GM23338 (cell line): ENCODE results near the gene FHIT. TPM values are rescaled to one million over a fixed set of nuclear protein-coding genes. Genes with fewer than 3 reads are reported as not detected.

Experiments
- ATAC-seq: fragments of 200-7000 bp; cut with Tn5 transposase; 3 replicates; pipeline ENCODE4 v1.9.1; 2020
- DNase-seq: peaks from one replicate; pipeline ENCODE4 v3.0.0-alpha.2; 2015; ENCODE audit warnings: low spot score
- H2AFZ ChIP-seq: fragments of 200-600 bp; sonication (generic); 2 replicates; pipeline ENCODE4 v1.8.0; 2016; ENCODE audit warnings: antibody characterized with exemption, mild to moderate bottlenecking, moderate library complexity
- H3F3A ChIP-seq: fragments of 200-600 bp; sonication (generic); replicated peaks from 2 replicates; pipeline ENCODE4 v1.8.0; 2017; ENCODE audit warnings: antibody characterized with exemption, mixed run types, low read depth
- H3K27ac ChIP-seq: fragments of 200-600 bp; sonication (generic); 2 replicates; pipeline ENCODE4 v1.6.1; 2016; ENCODE audit warnings: low read depth
- H3K27me3 ChIP-seq: fragments of 200-600 bp; sonication (generic); 2 replicates; pipeline ENCODE4 v1.8.0; 2016; ENCODE audit warnings: mild to moderate bottlenecking, mixed run types, moderate library complexity; ENCODE audit not compliant: insufficient read depth
- H3K36me3 ChIP-seq: fragments of 200-600 bp; sonication (generic); 2 replicates; pipeline ENCODE4 v1.8.0; 2016; ENCODE audit warnings: mild to moderate bottlenecking; ENCODE audit not compliant: insufficient read depth
- H3K4me1 ChIP-seq: fragments of 200-600 bp; sonication (generic); 2 replicates; pipeline ENCODE4 v1.8.0; 2016; ENCODE audit warnings: mild to moderate bottlenecking, moderate library complexity; ENCODE audit not compliant: insufficient read depth
- H3K4me2 ChIP-seq: fragments of 200-600 bp; sonication (generic); 2 replicates; pipeline ENCODE4 v1.7.1; 2017; ENCODE audit warnings: mixed run types
- H3K4me3 ChIP-seq: fragments of 200-600 bp; sonication (generic); 2 replicates; pipeline ENCODE4 v1.6.1; 2016; ENCODE audit warnings: mixed run types
- H3K79me2 ChIP-seq: fragments of 200-600 bp; sonication (generic); replicated peaks from 2 replicates; pipeline ENCODE4 v1.8.0; 2017; ENCODE audit warnings: mild to moderate bottlenecking; ENCODE audit not compliant: insufficient read depth
- H3K9me2 ChIP-seq: fragments of 200-600 bp; sonication (generic); 2 replicates; pipeline ENCODE4 v1.8.0; 2017; ENCODE audit not compliant: insufficient read depth
- H4K20me1 ChIP-seq: fragments of 200-600 bp; sonication (generic); replicated peaks from 2 replicates; pipeline ENCODE4 v1.8.0; 2017; ENCODE audit warnings: mild to moderate bottlenecking; ENCODE audit not compliant: insufficient read depth
- H3K27ac Mint-ChIP-seq: 2 replicates; pipeline ENCODE4 v1.8.0; 2020; ENCODE audit warnings: inconsistent platforms, mild to moderate bottlenecking, moderate library complexity, mixed read lengths
- H3K27me3 Mint-ChIP-seq: 3 replicates; pipeline ENCODE4 v1.8.0; 2022; ENCODE audit warnings: low read depth, mild to moderate bottlenecking, moderate library complexity, mixed read lengths, inconsistent platforms; ENCODE audit not compliant: insufficient read depth, poor library complexity
- H3K36me3 Mint-ChIP-seq: 3 replicates; pipeline ENCODE4 v1.8.0; 2021; ENCODE audit warnings: low read depth, mild to moderate bottlenecking, inconsistent platforms, moderate library complexity, mixed read lengths
- H3K4me1 Mint-ChIP-seq: 3 replicates; pipeline ENCODE4 v1.8.0; 2020; ENCODE audit warnings: mild to moderate bottlenecking, inconsistent platforms, mixed read lengths
- H3K4me3 Mint-ChIP-seq: 3 replicates; pipeline ENCODE4 v1.8.0; 2021; ENCODE audit warnings: moderate library complexity, mild to moderate bottlenecking, inconsistent platforms, mixed read lengths
- H3K9me3 Mint-ChIP-seq: 3 replicates; pipeline ENCODE4 v1.8.0; 2020; ENCODE audit warnings: moderate library complexity, mild to moderate bottlenecking, inconsistent platforms, mixed read lengths
- CREB1 ChIP-seq: fragments of 250-450 bp; sonication (Bioruptor Pico); IDR thresholded peaks from 2 replicates; pipeline ENCODE4 v1.5.0; 2020; ENCODE audit warnings: low read depth, mild to moderate bottlenecking, moderate library complexity
- POLR2AphosphoS5 ChIP-seq: IDR thresholded peaks from 2 replicates; pipeline ENCODE4 v1.6.1; 2016; ENCODE audit warnings: antibody characterized with exemption, low read depth
- STAT1 ChIP-seq: IDR thresholded peaks from one replicate; pipeline ENCODE4 v1.6.1; 2016; ENCODE audit warnings: antibody characterized with exemption; ENCODE audit not compliant: unreplicated experiment
- polyA plus RNA-seq: library from polyadenylated mRNA; unstranded; fragments of >200 nt; fragmentation: Nextera tagmentation; extraction: Ambion mirVana; gene quantifications from 2 replicates; pipeline ENCODE4 v1.2.1, GENCODE V29; 2016
- total RNA-seq: library from RNA; depleted of rRNA; stranded (reverse); fragments of >200 nt; shearing (Covaris generic); gene quantifications from 2 replicates; pipeline ENCODE4 v1.2.3, GENCODE V29; 2014
- TF ChIP-seq, protein P1 (sequence below): fragments of 250-450 bp; sonication (Bioruptor Pico); IDR thresholded peaks from 2 replicates; pipeline ENCODE4 v1.5.0; 2020; ENCODE audit warnings: mild to moderate bottlenecking, moderate library complexity
- TF ChIP-seq, protein P2 (sequence below): IDR thresholded peaks from one replicate; pipeline ENCODE4 v1.6.1; 2018; ENCODE audit warnings: antibody characterized with exemption; ENCODE audit not compliant: unreplicated experiment

Gene FHIT
- total and polyA plus RNA-seq, 2 experiments from 2014 or later = 3.0 to 8.3 TPM

GRCh38 chr3:60192297-60193114 lies 1058.7 kb downstream of the FHIT start (continued):
- TF ChIP-seq, protein P1, sequence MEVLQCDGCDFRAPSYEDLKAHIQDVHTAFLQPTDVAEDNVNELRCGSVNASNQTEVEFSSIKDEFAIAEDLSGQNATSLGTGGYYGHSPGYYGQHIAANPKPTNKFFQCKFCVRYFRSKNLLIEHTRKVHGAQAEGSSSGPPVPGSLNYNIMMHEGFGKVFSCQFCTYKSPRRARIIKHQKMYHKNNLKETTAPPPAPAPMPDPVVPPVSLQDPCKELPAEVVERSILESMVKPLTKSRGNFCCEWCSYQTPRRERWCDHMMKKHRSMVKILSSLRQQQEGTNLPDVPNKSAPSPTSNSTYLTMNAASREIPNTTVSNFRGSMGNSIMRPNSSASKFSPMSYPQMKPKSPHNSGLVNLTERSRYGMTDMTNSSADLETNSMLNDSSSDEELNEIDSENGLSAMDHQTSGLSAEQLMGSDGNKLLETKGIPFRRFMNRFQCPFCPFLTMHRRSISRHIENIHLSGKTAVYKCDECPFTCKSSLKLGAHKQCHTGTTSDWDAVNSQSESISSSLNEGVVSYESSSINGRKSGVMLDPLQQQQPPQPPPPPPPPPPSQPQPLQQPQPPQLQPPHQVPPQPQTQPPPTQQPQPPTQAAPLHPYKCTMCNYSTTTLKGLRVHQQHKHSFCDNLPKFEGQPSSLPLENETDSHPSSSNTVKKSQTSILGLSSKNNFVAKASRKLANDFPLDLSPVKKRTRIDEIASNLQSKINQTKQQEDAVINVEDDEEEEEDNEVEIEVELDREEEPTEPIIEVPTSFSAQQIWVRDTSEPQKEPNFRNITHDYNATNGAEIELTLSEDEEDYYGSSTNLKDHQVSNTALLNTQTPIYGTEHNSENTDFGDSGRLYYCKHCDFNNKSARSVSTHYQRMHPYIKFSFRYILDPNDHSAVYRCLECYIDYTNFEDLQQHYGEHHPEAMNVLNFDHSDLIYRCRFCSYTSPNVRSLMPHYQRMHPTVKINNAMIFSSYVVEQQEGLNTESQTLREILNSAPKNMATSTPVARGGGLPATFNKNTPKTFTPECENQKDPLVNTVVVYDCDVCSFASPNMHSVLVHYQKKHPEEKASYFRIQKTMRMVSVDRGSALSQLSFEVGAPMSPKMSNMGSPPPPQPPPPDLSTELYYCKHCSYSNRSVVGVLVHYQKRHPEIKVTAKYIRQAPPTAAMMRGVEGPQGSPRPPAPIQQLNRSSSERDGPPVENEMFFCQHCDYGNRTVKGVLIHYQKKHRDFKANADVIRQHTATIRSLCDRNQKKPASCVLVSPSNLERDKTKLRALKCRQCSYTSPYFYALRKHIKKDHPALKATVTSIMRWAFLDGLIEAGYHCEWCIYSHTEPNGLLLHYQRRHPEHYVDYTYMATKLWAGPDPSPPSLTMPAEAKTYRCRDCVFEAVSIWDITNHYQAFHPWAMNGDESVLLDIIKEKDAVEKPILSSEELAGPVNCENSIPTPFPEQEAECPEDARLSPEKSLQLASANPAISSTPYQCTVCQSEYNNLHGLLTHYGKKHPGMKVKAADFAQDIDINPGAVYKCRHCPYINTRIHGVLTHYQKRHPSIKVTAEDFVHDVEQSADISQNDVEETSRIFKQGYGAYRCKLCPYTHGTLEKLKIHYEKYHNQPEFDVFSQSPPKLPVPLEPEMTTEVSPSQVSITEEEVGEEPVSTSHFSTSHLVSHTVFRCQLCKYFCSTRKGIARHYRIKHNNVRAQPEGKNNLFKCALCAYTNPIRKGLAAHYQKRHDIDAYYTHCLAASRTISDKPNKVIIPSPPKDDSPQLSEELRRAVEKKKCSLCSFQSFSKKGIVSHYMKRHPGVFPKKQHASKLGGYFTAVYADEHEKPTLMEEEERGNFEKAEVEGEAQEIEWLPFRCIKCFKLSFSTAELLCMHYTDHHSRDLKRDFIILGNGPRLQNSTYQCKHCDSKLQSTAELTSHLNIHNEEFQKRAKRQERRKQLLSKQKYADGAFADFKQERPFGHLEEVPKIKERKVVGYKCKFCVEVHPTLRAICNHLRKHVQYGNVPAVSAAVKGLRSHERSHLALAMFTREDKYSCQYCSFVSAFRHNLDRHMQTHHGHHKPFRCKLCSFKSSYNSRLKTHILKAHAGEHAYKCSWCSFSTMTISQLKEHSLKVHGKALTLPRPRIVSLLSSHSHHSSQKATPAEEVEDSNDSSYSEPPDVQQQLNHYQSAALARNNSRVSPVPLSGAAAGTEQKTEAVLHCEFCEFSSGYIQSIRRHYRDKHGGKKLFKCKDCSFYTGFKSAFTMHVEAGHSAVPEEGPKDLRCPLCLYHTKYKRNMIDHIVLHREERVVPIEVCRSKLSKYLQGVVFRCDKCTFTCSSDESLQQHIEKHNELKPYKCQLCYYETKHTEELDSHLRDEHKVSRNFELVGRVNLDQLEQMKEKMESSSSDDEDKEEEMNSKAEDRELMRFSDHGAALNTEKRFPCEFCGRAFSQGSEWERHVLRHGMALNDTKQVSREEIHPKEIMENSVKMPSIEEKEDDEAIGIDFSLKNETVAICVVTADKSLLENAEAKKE (CRISPR knock-in tag) = no peak
- TF ChIP-seq POLR2AphosphoS5 (no peak), CREB1 (no peak), STAT1 (no peak)
- TF ChIP-seq, protein P2, sequence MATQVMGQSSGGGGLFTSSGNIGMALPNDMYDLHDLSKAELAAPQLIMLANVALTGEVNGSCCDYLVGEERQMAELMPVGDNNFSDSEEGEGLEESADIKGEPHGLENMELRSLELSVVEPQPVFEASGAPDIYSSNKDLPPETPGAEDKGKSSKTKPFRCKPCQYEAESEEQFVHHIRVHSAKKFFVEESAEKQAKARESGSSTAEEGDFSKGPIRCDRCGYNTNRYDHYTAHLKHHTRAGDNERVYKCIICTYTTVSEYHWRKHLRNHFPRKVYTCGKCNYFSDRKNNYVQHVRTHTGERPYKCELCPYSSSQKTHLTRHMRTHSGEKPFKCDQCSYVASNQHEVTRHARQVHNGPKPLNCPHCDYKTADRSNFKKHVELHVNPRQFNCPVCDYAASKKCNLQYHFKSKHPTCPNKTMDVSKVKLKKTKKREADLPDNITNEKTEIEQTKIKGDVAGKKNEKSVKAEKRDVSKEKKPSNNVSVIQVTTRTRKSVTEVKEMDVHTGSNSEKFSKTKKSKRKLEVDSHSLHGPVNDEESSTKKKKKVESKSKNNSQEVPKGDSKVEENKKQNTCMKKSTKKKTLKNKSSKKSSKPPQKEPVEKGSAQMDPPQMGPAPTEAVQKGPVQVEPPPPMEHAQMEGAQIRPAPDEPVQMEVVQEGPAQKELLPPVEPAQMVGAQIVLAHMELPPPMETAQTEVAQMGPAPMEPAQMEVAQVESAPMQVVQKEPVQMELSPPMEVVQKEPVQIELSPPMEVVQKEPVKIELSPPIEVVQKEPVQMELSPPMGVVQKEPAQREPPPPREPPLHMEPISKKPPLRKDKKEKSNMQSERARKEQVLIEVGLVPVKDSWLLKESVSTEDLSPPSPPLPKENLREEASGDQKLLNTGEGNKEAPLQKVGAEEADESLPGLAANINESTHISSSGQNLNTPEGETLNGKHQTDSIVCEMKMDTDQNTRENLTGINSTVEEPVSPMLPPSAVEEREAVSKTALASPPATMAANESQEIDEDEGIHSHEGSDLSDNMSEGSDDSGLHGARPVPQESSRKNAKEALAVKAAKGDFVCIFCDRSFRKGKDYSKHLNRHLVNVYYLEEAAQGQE = no peak

GRCh38 chr3:60190073-60190472 lies 1061.2 kb downstream of the FHIT start:
- Mint-ChIP-seq H3K4me1 (peaks cover 24% of the 10 kb centered on the region), H3K9me3 (no peaks in the 10 kb centered on the region), H3K27me3 (no peaks in the 10 kb centered on the region), H3K4me3 (no peak overlapping the region), H3K27ac (no peak overlapping the region), H3K36me3 (no peaks in the 10 kb centered on the region)
- Histone ChIP-seq H3K4me3 (no peak overlapping the region), H3K9me2 (no peaks in the 10 kb centered on the region), H3K27me3 (no peaks in the 10 kb centered on the region), H3K27ac (no peak overlapping the region), H3K4me1 (peaks cover 27% of the 10 kb centered on the region), H3K4me2 (no peak overlapping the region), H4K20me1 (no peaks in the 10 kb centered on the region), H3K79me2 (no peaks in the 10 kb centered on the region), H3K36me3 (no peaks in the 10 kb centered on the region), H2AFZ (no peak overlapping the region), H3F3A (no peaks in the 10 kb centered on the region)
- DNase-seq (no peak), ATAC-seq (no peak)
- TF ChIP-seq, protein P1 (CRISPR knock-in tag) = no peak
